Measurements from ENCODE around the gene SLC15A5. TPM values are rescaled to one million over a fixed set of nuclear protein-coding genes. Genes with fewer than 3 reads are reported as not detected.

Gene SLC15A5, protein sequence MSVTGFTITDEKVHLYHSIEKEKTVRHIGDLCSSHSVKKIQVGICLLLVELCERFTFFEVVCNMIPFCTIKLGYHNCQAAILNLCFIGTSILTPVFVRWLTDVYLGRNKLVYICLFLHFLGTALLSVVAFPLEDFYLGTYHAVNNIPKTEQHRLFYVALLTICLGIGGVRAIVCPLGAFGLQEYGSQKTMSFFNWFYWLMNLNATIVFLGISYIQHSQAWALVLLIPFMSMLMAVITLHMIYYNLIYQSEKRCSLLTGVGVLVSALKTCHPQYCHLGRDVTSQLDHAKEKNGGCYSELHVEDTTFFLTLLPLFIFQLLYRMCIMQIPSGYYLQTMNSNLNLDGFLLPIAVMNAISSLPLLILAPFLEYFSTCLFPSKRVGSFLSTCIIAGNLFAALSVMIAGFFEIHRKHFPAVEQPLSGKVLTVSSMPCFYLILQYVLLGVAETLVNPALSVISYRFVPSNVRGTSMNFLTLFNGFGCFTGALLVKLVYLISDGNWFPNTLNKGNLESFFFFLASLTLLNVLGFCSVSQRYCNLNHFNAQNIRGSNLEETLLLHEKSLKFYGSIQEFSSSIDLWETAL
- total RNA-seq, result 0.07 TPM in 1 of 2 replicates, not detected in the other

DNA sequence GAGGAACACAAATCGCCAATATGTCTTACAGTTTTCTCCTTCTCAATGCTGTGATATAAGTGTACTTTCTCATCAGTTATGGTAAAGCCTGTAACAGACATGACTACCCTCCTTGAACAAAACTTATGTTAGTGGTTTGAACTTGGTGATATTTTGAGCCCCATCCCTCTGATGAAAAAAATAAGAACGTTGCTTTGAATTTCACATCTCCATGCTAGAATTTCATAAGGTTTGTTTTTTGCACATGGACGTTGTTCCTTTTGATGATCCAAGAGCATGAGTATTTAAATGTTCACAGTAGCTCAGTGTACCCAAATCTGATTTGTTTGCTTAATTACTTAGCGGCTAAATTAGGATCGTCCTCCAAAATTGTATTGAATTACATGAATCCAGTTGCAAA lies at the start of gene SLC15A5:
Gene SLC15A5, minus strand, starts transcription at position 101 of the 400 bp plus-strand sequence. Its CDS starts 0 bp downstream, at position 101.

Other genes with a start within 250 kb of the SLC15A5 start
- gene MGST1, start 70.0 kb upstream of the SLC15A5 start, total RNA-seq, result 94.7 and 203 TPM in 2 replicates